Gastrocnemius medialis (tissue), 4 donors: ENCODE measurements around the gene ALDH3B1. TPM values are rescaled to one million over a fixed set of nuclear protein-coding genes. Genes with fewer than 3 reads are reported as not detected.

ENCODE experiments used
- ATAC-seq, 2 donors: fragments of 150-250 bp; one replicate each; pipeline ENCODE4 v1.9.1; 2016
- DNase-seq, 2 donors: peaks; one replicate each; pipeline ENCODE4 v3.0.0-alpha.2; 2019
- H3K27ac ChIP-seq, 4 donors: fragments of 200-600 bp; sonication (generic); 1 replicate in 1 of 4; 2 replicates in 3 of 4; pipeline ENCODE4 v1.5.1; 2016 to 2018; ENCODE audit warnings: mild to moderate bottlenecking in 2 of 4, moderate library complexity in 1 of 4
- H3K27me3 ChIP-seq, 3 donors: fragments of 200-600 bp; sonication (generic) in 2 of 3; 1 replicate in 1 of 3; 2 replicates in 2 of 3; pipeline versions ENCODE4 v1.5.1 to v1.6.0; 2016 to 2019; ENCODE audit warnings: mild to moderate bottlenecking in 1 of 3, moderate library complexity in 1 of 3
- H3K36me3 ChIP-seq, 2 donors: fragments of 200-600 bp; sonication (generic) in 1 of 2; one replicate each; pipeline ENCODE4 v1.5.1; 2017 to 2018
- H3K4me1 ChIP-seq, 2 donors: fragments of 200-600 bp; sonication (generic) in 1 of 2; one replicate each; pipeline ENCODE4 v1.5.1; 2016 to 2017; ENCODE audit warnings: mild to moderate bottlenecking in 2 of 2
- H3K4me3 ChIP-seq, 4 donors: fragments of 200-600 bp; sonication (generic) in 3 of 4; 1 replicate in 1 of 4; 2 replicates in 3 of 4; pipeline ENCODE4 v1.5.1; 2016 to 2019; ENCODE audit warnings: mild to moderate bottlenecking in 2 of 4
- H3K9me3 ChIP-seq, 3 donors: fragments of 200-600 bp; sonication (generic) in 2 of 3; 1 replicate in 1 of 3; 2 replicates in 2 of 3; pipeline ENCODE4 v1.5.1; 2016 to 2019
- POLR2A ChIP-seq, 2 donors: fragments of 450-650 bp; IDR thresholded peaks; one replicate each; pipeline ENCODE4 v1.6.1; 2017; ENCODE audit warnings: antibody characterized with exemption in 2 of 2, mild to moderate bottlenecking in 2 of 2, moderate library complexity in 2 of 2
- in situ Hi-C, 4 donors: fragments of 200-750 bp; cut with MboI; loops; one replicate each; pipeline versions ENCODE4 v1.15.0 to v1.8.0; 2017; ENCODE audit warnings: low sequenced_read_pairs in 4 of 4
- intact Hi-C: fragments of 100-400 bp; cut with DNase I; formaldehyde crosslinking; loops from one replicate; pipeline ENCODE4 v1.15.1; 2023; ENCODE audit warnings: low total_unique reads
- total RNA-seq, 4 donors: library from RNA; depleted of rRNA; stranded (reverse); fragments of >200 nt; gene quantifications; one replicate each; pipeline versions ENCODE4 v1.1.0 to v1.2.3, GENCODE V29; 2016
- TF ChIP-seq, protein P1 (sequence below), 5 experiments: fragments of 450-650 bp in 3 of 5; fragments of 200-600 bp in 2 of 5; sonication (generic) in 2 of 5; IDR thresholded peaks in 4 of 5; conservative IDR thresholded peaks in 1 of 5; 1 replicate in 4 of 5; 2 replicates in 1 of 5; pipeline ENCODE4 v1.5.1; 2016 to 2019; ENCODE audit warnings: antibody characterized with exemption in 5 of 5, mild to moderate bottlenecking in 3 of 5, moderate library complexity in 3 of 5

The ALDH3B1 gene
- total RNA-seq, 4 donors from 2014 or later = 2.2 to 5.1 (median 3.6) TPM

DNA sequence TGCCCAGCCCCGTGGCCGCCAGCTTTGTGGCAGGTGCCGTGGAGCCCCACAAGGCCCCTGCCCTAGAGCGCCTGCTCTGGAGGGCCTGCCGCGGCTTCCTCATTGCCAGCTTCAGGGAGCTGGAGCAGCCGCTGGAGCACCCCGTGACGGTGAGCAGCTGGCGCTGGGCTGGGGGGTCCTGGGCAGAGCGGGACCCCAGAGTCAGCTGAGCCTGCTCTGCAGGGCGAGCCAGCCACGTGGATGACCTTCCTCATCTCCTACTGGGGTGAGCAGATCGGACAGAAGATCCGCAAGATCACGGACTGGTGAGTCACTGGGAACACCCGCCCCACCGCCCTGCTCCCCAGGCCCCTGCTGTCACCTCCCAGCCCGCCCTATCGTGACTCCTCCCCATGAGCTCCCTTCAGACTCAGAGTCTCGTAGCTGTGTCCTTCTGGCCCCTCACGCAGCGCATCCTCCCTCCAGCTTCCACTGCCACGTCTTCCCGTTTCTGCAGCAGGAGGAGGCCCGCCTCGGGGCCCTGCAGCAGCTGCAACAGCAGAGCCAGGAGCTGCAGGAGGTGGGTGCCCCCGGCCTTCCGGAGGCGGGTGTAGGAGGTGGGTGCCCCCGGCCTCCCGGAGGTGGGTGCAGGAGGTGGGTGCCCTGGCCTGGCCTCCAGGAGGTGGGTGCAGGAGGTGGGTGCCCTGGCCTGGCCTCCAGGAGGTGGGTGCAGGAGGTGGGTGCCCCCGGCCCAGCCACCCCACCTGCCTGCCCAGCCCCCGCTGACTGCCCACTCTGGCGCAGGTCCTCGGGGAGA lies 33.4 kb downstream of the ALDH3B1 start:
- intact Hi-C loops (no loop called here), in situ Hi-C loops (no loop called here)
- Histone ChIP-seq H3K4me1 (peaks cover 0 to 11% of the 10 kb centered on the region in 2 donors), H3K27ac (no peak overlapping the region), H3K9me3 (no peaks in the 10 kb centered on the region), H3K4me3 (no peak overlapping the region), H3K27me3 (no peaks in the 10 kb centered on the region), H3K36me3 (no peaks in the 10 kb centered on the region)
- DNase-seq = no peak
- TF ChIP-seq, protein P1, sequence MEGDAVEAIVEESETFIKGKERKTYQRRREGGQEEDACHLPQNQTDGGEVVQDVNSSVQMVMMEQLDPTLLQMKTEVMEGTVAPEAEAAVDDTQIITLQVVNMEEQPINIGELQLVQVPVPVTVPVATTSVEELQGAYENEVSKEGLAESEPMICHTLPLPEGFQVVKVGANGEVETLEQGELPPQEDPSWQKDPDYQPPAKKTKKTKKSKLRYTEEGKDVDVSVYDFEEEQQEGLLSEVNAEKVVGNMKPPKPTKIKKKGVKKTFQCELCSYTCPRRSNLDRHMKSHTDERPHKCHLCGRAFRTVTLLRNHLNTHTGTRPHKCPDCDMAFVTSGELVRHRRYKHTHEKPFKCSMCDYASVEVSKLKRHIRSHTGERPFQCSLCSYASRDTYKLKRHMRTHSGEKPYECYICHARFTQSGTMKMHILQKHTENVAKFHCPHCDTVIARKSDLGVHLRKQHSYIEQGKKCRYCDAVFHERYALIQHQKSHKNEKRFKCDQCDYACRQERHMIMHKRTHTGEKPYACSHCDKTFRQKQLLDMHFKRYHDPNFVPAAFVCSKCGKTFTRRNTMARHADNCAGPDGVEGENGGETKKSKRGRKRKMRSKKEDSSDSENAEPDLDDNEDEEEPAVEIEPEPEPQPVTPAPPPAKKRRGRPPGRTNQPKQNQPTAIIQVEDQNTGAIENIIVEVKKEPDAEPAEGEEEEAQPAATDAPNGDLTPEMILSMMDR (IDR thresholded peaks at IDR 0.05 in 4 of 5, conservative IDR thresholded peaks at IDR 0.05 in 1 of 5) = no peak
- TF ChIP-seq POLR2A (IDR thresholded peaks at IDR 0.05) = no peak
- ATAC-seq = no peak

DNA sequence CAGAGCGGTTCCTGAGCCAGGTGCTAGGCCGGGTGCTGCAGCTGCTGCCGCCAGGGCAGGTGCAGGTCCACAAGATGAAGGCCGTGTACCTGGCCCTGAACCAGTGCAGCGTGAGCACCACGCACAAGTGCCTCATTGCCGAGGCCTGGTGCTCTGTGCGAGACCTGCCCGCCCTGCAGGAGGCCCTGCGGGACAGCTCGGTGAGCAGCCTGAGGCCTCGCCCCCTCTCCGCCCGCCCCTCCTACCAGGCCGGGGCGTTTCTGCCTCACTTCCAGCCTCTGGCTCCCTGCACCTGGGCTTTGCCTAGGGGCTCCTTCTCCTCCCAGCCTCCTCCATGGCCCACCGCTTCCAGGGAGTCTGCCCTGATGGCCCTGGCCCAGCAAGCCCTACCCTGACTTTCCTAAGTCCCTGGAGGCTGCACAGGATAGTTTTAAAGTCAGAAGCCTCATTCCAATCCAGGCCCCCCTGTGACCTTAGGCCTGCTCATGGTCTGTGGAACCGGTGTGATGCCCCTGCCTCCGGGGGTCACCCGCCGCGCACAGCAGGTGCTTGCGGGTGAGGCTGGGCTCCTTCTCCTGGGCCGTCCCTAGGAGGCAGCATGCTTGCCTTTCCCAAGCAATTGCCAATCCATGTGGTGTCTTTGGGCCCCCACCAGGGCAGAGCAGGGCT lies 34.2 kb downstream of the ALDH3B1 start:
- intact Hi-C loops = no loop called here
- Histone ChIP-seq H3K4me1 (peaks cover 0 to 6% of the 10 kb centered on the region in 2 donors), H3K4me3 (no peak overlapping the region), H3K36me3 (no peaks in the 10 kb centered on the region), H3K9me3 (no peaks in the 10 kb centered on the region), H3K27ac (no peak overlapping the region), H3K27me3 (no peaks in the 10 kb centered on the region)
- in situ Hi-C loops = no loop called here
- ATAC-seq (no peak), DNase-seq (no peak)
- TF ChIP-seq, protein P1 (IDR thresholded peaks at IDR 0.05 in 4 of 5, conservative IDR thresholded peaks at IDR 0.05 in 1 of 5) = no peak
- no peak for TF ChIP-seq POLR2A (IDR thresholded peaks at IDR 0.05)

DNA sequence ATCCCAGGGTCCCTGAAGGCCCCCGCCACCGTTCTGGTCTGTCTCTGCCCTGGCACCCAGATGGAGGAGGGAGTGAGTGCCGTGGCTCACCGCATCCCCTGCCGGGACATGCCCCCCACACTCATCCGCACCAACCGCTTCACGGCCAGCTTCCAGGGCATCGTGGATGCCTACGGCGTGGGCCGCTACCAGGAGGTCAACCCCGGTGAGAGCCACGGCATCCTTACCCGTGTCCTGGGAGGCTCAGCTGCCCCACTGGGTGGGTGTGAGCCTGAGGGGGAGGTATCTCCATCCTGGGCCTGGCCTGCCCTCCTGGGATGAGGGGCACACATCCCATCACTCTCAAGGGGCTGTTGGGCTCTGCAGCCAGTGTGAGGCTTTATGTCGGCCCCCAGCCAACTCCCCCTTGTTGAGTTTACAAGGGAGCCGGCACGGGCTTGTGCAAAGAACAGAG lies 34.8 kb downstream of the ALDH3B1 start:
- Histone ChIP-seq H3K27ac (no peak overlapping the region), H3K4me3 (no peak overlapping the region), H3K4me1 (no peaks in the 10 kb centered on the region), H3K9me3 (no peaks in the 10 kb centered on the region), H3K27me3 (no peaks in the 10 kb centered on the region), H3K36me3 (no peaks in the 10 kb centered on the region)
- DNase-seq = no peak
- no peak for ATAC-seq
- in situ Hi-C loops (no loop called here), intact Hi-C loops (no loop called here)
- TF ChIP-seq, protein P1 (IDR thresholded peaks at IDR 0.05 in 4 of 5, conservative IDR thresholded peaks at IDR 0.05 in 1 of 5) = no peak
- no peak for TF ChIP-seq POLR2A (IDR thresholded peaks at IDR 0.05)

DNA sequence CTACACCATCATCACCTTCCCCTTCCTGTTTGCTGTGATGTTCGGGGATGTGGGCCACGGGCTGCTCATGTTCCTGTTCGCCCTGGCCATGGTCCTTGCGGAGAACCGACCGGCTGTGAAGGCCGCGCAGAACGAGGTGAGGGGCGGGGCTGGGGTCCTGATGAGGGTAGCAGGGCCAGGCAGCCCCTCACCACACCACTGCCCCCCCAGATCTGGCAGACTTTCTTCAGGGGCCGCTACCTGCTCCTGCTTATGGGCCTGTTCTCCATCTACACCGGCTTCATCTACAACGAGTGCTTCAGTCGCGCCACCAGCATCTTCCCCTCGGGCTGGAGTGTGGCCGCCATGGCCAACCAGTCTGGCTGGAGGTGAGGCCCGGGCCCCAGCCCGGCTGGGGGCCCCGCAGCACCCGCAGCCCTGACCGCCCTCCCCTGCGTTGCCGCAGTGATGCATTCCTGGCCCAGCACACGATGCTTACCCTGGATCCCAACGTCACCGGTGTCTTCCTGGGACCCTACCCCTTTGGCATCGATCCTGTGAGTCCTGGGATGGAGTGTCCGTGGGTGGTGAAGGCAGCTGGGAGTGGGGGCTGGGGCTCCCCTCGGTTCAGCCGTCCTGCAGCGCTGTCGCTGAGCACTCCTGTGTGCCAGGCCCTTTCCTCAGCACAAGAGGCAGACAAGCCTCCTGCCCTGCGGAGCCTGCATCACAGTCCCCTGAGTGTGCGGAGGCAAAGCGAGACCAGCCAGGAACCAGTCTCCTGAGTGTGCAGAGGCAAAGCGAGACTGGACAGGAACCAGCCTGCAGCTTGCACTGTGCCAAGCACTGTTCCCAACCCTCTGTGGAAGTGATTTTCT lies 37.5 kb downstream of the ALDH3B1 start:
- Histone ChIP-seq H3K4me1 (no peaks in the 10 kb centered on the region), H3K27ac (no peak overlapping the region), H3K9me3 (no peaks in the 10 kb centered on the region), H3K27me3 (no peaks in the 10 kb centered on the region), H3K4me3 (no peak overlapping the region), H3K36me3 (no peaks in the 10 kb centered on the region)
- no peak for DNase-seq
- in situ Hi-C loops = no loop called here
- ATAC-seq = no peak
- intact Hi-C loops = no loop called here
- TF ChIP-seq POLR2A (IDR thresholded peaks at IDR 0.05) = no peak
- TF ChIP-seq, protein P1 (IDR thresholded peaks at IDR 0.05 in 4 of 5, conservative IDR thresholded peaks at IDR 0.05 in 1 of 5) = no peak
